22Rv1 (cell line): ENCODE results near the gene B4GALT2.

Experiments used
- ZFX ChIP-seq: fragments of 450-650 bp; IDR thresholded peaks from 2 replicates; pipeline ENCODE4 v1.6.1; 2017; ENCODE audit warnings: antibody characterized with exemption, borderline replicate concordance
- TF ChIP-seq, protein P1 (sequence below): fragments of 450-650 bp; IDR thresholded peaks from 2 replicates; pipeline ENCODE4 v1.5.1; 2017; ENCODE audit warnings: mild to moderate bottlenecking

DNA sequence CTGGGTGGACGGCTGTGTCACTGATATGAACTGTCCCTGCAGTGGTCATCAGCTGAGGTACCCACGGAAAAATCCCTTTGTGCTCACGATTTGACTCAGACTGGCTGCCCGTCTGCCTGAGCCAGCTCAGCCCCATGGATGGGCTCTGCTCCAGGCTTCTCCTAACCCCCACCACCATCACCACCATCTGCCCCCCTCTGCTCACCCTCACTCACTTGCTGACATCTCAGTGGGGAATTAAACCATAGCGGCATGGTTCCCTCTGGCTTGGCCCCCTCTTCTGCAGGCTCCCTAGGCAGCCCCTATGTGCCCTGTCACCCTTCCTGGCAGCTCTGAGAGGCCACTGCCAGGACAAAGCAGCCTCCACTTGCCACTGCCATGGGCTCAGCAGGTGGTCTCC, 34.9 kb downstream of the B4GALT2 start:
- TF ChIP-seq, protein P1, sequence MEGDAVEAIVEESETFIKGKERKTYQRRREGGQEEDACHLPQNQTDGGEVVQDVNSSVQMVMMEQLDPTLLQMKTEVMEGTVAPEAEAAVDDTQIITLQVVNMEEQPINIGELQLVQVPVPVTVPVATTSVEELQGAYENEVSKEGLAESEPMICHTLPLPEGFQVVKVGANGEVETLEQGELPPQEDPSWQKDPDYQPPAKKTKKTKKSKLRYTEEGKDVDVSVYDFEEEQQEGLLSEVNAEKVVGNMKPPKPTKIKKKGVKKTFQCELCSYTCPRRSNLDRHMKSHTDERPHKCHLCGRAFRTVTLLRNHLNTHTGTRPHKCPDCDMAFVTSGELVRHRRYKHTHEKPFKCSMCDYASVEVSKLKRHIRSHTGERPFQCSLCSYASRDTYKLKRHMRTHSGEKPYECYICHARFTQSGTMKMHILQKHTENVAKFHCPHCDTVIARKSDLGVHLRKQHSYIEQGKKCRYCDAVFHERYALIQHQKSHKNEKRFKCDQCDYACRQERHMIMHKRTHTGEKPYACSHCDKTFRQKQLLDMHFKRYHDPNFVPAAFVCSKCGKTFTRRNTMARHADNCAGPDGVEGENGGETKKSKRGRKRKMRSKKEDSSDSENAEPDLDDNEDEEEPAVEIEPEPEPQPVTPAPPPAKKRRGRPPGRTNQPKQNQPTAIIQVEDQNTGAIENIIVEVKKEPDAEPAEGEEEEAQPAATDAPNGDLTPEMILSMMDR = no peak
- no peak for TF ChIP-seq ZFX
